Astrocyte of the spinal cord (primary cell): Measurements from ENCODE around the gene MYD88.
A peak's percentile ranks its signal among the peaks of the same experiment; 100 is the strongest.

ENCODE experiments used
- DNase-seq: peaks from one replicate; pipeline ENCODE4 v3.0.0; 2011; ENCODE audit warnings: low read depth, low spot score
- H3K4me3 ChIP-seq: 2 replicates; pipeline ENCODE4 v1.5.1; 2011; ENCODE audit warnings: low read depth, mild to moderate bottlenecking, low read length, moderate library complexity
- CTCF ChIP-seq: IDR thresholded peaks from 2 replicates; pipeline ENCODE4 v1.5.1; 2012; ENCODE audit warnings: low read depth, mild to moderate bottlenecking, low read length, inconsistent platforms
- in situ Hi-C: cut with HindIII; loops from 2 replicates; pipeline ENCODE4 v1.10.0; 2017; ENCODE audit warnings: low sequenced_read_pairs

The MYD88 gene

DNA sequence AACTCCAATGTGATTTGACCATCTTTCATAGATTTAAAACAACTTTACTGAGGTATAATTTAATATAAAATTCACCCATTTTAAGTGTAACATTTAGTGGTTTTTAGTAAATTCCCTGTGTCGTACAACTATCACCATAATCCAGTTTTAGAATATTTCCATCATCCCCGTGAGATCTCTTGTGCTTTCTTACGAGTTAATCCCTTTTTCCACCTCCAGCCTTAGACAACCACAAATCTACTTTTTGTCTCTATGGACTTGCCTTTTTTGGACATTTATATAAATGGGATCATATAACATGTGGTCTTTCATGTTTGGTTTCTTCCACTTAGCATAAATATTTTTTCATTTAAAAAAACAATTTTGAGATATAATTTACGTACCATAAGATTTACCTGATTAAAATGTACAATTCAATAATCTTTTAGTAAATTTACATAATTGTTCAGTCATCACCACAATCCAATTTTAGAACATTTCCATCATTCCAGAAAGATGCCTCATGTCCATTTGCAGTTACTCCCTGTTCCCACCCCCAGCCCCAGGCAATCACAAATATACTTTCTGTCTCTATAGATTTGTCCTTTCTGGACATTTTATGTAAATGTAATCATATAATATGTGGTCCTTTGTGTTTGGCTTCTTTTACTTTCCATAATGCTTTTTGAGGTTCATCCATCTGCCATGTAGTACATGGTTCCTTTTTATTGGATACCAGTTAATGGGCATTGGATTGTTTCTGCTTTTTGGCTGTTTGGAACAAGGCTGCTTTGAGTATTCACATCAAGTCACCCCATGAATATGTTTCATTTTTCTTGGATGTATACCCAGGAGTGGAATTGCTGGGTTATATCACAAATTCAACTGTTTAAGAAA is 29.9 kb downstream of the MYD88 start:
- peak overlapping the region; percentile 8 for H3K4me3 ChIP-seq
- peak; percentile 75 for DNase-seq
- no peak for TF ChIP-seq CTCF
- in situ Hi-C loops = no loop called here

DNA sequence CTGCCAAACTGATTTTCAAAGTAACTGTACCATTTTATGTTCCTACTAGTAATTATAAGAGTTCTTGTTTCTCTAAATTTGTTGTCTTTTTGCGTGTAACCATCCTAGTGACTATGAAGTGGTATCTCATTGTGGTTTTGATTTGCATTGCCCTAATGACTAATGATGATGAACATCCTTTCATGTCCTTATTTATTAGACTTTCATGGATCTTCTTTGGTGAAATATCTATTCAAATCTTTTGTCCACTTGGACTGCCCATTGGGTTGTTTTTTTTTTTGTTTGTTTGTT is 30.5 kb downstream of the MYD88 start:
- peak overlapping the region; percentile 8 for H3K4me3 ChIP-seq
- no peak for DNase-seq
- in situ Hi-C loops = no loop called here
- no peak for TF ChIP-seq CTCF

DNA sequence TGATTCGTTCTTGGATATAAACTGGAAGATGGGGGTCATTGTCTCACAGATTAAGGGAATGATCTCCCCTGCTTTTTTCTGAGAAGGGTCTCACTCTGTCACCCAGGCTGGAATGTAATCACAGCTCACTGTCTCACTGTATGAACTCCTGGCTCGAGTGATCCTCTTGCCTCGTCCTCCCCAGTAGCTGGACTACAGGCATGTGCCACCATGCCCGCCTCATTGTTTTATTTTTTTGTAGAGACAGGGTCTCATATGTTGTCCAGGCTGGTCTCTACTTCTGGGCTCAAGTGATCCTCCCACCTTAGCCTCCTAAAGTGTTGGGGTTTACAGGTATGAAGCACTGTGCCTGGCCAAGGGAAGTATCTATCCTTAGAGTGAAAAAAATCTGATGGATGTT is 32.3 kb downstream of the MYD88 start:
- no peak overlapping the region for H3K4me3 ChIP-seq
- no peak for TF ChIP-seq CTCF
- in situ Hi-C loops = no loop called here
- DNase-seq = no peak

DNA sequence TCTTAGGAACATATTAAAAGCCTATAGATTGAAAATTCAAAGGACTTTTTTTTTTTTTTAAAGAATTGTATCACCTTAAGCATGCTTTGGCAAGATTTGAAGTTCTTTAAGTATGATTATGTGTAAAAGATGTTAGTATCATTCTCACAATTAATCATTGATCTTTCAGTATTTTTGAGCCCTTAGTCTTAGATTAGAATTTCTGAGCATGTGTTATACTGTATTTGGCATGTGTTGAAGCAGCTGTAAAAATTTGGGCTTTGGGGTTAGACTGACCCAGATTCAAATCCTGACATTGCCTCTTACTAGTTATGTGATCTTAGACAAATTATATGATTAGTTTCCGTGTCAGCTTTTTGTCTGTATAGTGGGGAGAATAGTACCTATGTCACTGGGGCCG is 33.2 kb downstream of the MYD88 start:
- DNase-seq = no peak
- no peak overlapping the region for H3K4me3 ChIP-seq
- in situ Hi-C loops = no loop called here
- no peak for TF ChIP-seq CTCF

GRCh38 chr3:38173834-38174418 is 35.5 kb downstream of the MYD88 start:
- no peak for DNase-seq
- H3K4me3 ChIP-seq = no peak overlapping the region
- in situ Hi-C loops = no loop called here
- TF ChIP-seq CTCF = no peak

GRCh38 chr3:38177181-38177580 is 38.7 kb downstream of the MYD88 start:
- no peak overlapping the region for H3K4me3 ChIP-seq
- no peak for DNase-seq
- TF ChIP-seq CTCF = no peak
- in situ Hi-C loops = no loop called here
